Peyer's patch (tissue), 4 donors: Measurements from ENCODE around the gene SAMM50. TPM values are rescaled to one million over a fixed set of nuclear protein-coding genes. Genes with fewer than 3 reads are reported as not detected.

Source experiments
- DNase-seq, 3 donors: peaks; one replicate each; pipeline ENCODE4 v3.0.0-alpha.2; 2017 to 2019
- H3K27ac ChIP-seq, 4 donors: fragments of 200-600 bp; sonication (generic); one replicate each; pipeline ENCODE4 v1.5.1; 2016 to 2019
- H3K27me3 ChIP-seq, 2 donors: fragments of 200-600 bp; sonication (generic); one replicate each; pipeline ENCODE4 v1.5.1; 2019
- H3K36me3 ChIP-seq, 3 donors: fragments of 200-600 bp; sonication (generic); one replicate each; pipeline ENCODE4 v1.5.1; 2016 to 2019
- H3K4me1 ChIP-seq, 4 donors: fragments of 200-600 bp; sonication (generic); one replicate each; pipeline ENCODE4 v1.5.1; 2016 to 2019
- H3K4me3 ChIP-seq, 4 donors: fragments of 200-600 bp; sonication (generic); 1 replicate in 3 of 4; 2 replicates in 1 of 4; pipeline ENCODE4 v1.5.1; 2016 to 2019; ENCODE audit warnings: mild to moderate bottlenecking in 1 of 4
- H3K9me3 ChIP-seq, 4 donors: fragments of 200-600 bp; sonication (generic); one replicate each; pipeline ENCODE4 v1.5.1; 2016 to 2019; ENCODE audit warnings: mild to moderate bottlenecking in 1 of 4
- CTCF ChIP-seq, 6 experiments: fragments of 450-650 bp in 4 of 6; fragments of 200-600 bp in 2 of 6; sonication (generic) in 1 of 6; IDR thresholded peaks; one replicate each; pipeline ENCODE4 v1.5.1; 2017 to 2019; ENCODE audit warnings: antibody characterized with exemption in 6 of 6, mild to moderate bottlenecking in 3 of 6, moderate library complexity in 1 of 6
- POLR2A ChIP-seq, 2 donors: fragments of 450-650 bp; IDR thresholded peaks; one replicate each; pipeline ENCODE4 v1.5.1; 2017; ENCODE audit warnings: antibody characterized with exemption in 2 of 2, mild to moderate bottlenecking in 2 of 2, moderate library complexity in 2 of 2
- total RNA-seq, 4 donors: library from RNA; depleted of rRNA; stranded (reverse); fragments of >200 nt; gene quantifications; one replicate each; pipeline ENCODE4 v1.1.0, GENCODE V29; 2016

Gene SAMM50
- total RNA-seq, 4 donors from 2014 or later = 26.4 to 39.8 (median 34.1) TPM

- H3K27me3 ChIP-seq = no peaks in the 10 kb centered on the region
- no peaks in the 10 kb centered on the region for H3K9me3 ChIP-seq
- no peak overlapping the region for H3K27ac ChIP-seq
- H3K4me3 ChIP-seq = no peak overlapping the region
- no peak for DNase-seq
- H3K4me1 ChIP-seq = no peaks in the 10 kb centered on the region
- TF ChIP-seq POLR2A (IDR thresholded peaks at IDR 0.05) (no peak), CTCF (IDR thresholded peaks at IDR 0.05) (no peak)
- H3K36me3 ChIP-seq = no peaks in the 10 kb centered on the region
Observed at GRCh38 chr22:43917521-43917920, 37.7 kb upstream of the SAMM50 start.

- Histone ChIP-seq H3K36me3 (no peaks in the 10 kb centered on the region), H3K27me3 (no peaks in the 10 kb centered on the region), H3K27ac (no peak overlapping the region), H3K4me3 (no peak overlapping the region), H3K9me3 (peaks cover 0 to 6% (median 0%) of the 10 kb centered on the region in 4 donors), H3K4me1 (peaks cover 0 to 6% (median 2%) of the 10 kb centered on the region in 4 donors)
- TF ChIP-seq CTCF (IDR thresholded peaks at IDR 0.05) (no peak), POLR2A (IDR thresholded peaks at IDR 0.05) (no peak)
- DNase-seq = no peak
Observed at GRCh38 chr22:43919106-43919973, 35.9 kb upstream of the SAMM50 start.

GRCh38 chr22:43921370-43921769, 33.9 kb upstream of the SAMM50 start:
- H3K27me3 ChIP-seq = no peaks in the 10 kb centered on the region
- no peak for DNase-seq
- no peak overlapping the region for H3K27ac ChIP-seq

GRCh38 chr22:43922123-43922522, 33.1 kb upstream of the SAMM50 start:
- Histone ChIP-seq H3K4me1 (peaks cover 0 to 7% (median 3%) of the 10 kb centered on the region in 4 donors), H3K4me3 (no peak overlapping the region), H3K36me3 (no peaks in the 10 kb centered on the region), H3K9me3 (peaks cover 0 to 8% (median 0%) of the 10 kb centered on the region in 4 donors), H3K27ac (no peak overlapping the region), H3K27me3 (no peaks in the 10 kb centered on the region)
- no peak for DNase-seq
- TF ChIP-seq POLR2A (IDR thresholded peaks at IDR 0.05) (no peak), CTCF (IDR thresholded peaks at IDR 0.05) (no peak)

More at GRCh38 chr22:43921370-43921769, 33.9 kb upstream of the SAMM50 start:
- no peak for TF ChIP-seq POLR2A (IDR thresholded peaks at IDR 0.05)
- TF ChIP-seq CTCF (IDR thresholded peaks at IDR 0.05) = no peak
- peaks cover 0 to 7% (median 3%) of the 10 kb centered on the region in 4 donors for H3K4me1 ChIP-seq
- no peak overlapping the region for H3K4me3 ChIP-seq
- H3K9me3 ChIP-seq = peaks cover 0 to 8% (median 0%) of the 10 kb centered on the region in 4 donors
- H3K36me3 ChIP-seq = no peaks in the 10 kb centered on the region

GRCh38 chr22:43923191-43923590, 32.1 kb upstream of the SAMM50 start:
- H3K36me3 ChIP-seq = no peaks in the 10 kb centered on the region
- peaks cover 0 to 8% (median 0%) of the 10 kb centered on the region in 4 donors for H3K9me3 ChIP-seq
- H3K4me3 ChIP-seq = peak overlapping the region; percentile 37 to 71 (median 58)
- no peak for TF ChIP-seq CTCF (IDR thresholded peaks at IDR 0.05)
- TF ChIP-seq POLR2A (IDR thresholded peaks at IDR 0.05) = no peak
- H3K4me1 ChIP-seq = peaks cover 0 to 7% (median 3%) of the 10 kb centered on the region in 4 donors
- peak overlapping the region in 1 of 4 donors; percentile 38 for H3K27ac ChIP-seq
- DNase-seq = no peak
- no peaks in the 10 kb centered on the region for H3K27me3 ChIP-seq
